ENCODE data around the gene BBS10. TPM values are rescaled to one million over a fixed set of nuclear protein-coding genes. Genes with fewer than 3 reads are reported as not detected.

Gene BBS10
- total and polyA plus RNA-seq, 9 of the 15 experiments (the other 6 are each of a cell fraction or from before 2014, with no cell fraction given): 2.3 to 14.9 (median 5.9) TPM

- no peak for TF ChIP-seq BMI1 (IDR thresholded peaks at IDR 0.05; ENCODE audit: low read length)
- TF ChIP-seq ZNF263 (CRISPR knock-in tag; IDR thresholded peaks at IDR 0.05; ENCODE audit: borderline replicate concordance): no peak; the same call in 1 of the 2 replicates
- no peak for TF ChIP-seq E2F1 (CRISPR knock-in tag; IDR thresholded peaks at IDR 0.05)
- TF ChIP-seq PREB (CRISPR knock-in tag; IDR thresholded peaks at IDR 0.05): 0 out of 2 replicates have a peak, but pooled peaks have one; percentile 29
- peak; percentile 93 for TF ChIP-seq SIN3B (IDR thresholded peaks at IDR 0.05; ENCODE audit: low read depth)
- no peak for TF ChIP-seq CREB3 (tag; conservative IDR thresholded peaks at IDR 0.05; ENCODE audit: low read depth)
- no peak for TF ChIP-seq GTF3C2 (IDR thresholded peaks at IDR 0.05; ENCODE audit: borderline replicate concordance, extremely low read depth, insufficient read length)
- TF ChIP-seq ZNF282 (CRISPR knock-in tag; IDR thresholded peaks at IDR 0.05): no peak
- TF ChIP-seq GATAD2B (IDR thresholded peaks at IDR 0.05; ENCODE audit: borderline replicate concordance): no peak; the same call in 1 of the 2 replicates
- peak; percentile 67 for TF ChIP-seq CXXC5 (CRISPR knock-in tag; IDR thresholded peaks at IDR 0.05)
- TF ChIP-seq HCFC1 (IDR thresholded peaks at IDR 0.05; ENCODE audit: low read depth, low read length): peak; percentile 73
- TF ChIP-seq CBFB (CRISPR knock-in tag; IDR thresholded peaks at IDR 0.05): no peak
- TF ChIP-seq MLLT1 (IDR thresholded peaks at IDR 0.05): no peak
- no peak for TF ChIP-seq HMG20A (CRISPR knock-in tag; conservative IDR thresholded peaks at IDR 0.05)
- peak; percentile 58; the same call in 1 of the 2 replicates for TF ChIP-seq ZHX1 (conservative IDR thresholded peaks at IDR 0.05; ENCODE audit: low read length)
Observed at GRCh38 chr12:76348079-76348901, at the start of gene BBS10 (continued).
